GM10266 (cell line): ENCODE measurements around the gene NUP160.

Experiments
- DNase-seq: peaks from one replicate; pipeline ENCODE4 v3.0.0; 2012; ENCODE audit errors: extremely low spot score
- CTCF ChIP-seq: IDR thresholded peaks from 2 replicates; pipeline ENCODE4 v1.5.1; 2012; ENCODE audit warnings: mild to moderate bottlenecking, low read depth; ENCODE audit not compliant: control insufficient read depth, insufficient read depth; ENCODE audit errors: missing control alignments

Gene NUP160

GRCh38 chr11:47731475-47731874, 116.7 kb downstream of the NUP160 start:
- TF ChIP-seq CTCF, result no peak
- DNase-seq, result no peak
